M059J (cell line): ENCODE data around the gene YOD1. TPM values are rescaled to one million over a fixed set of nuclear protein-coding genes. Genes with fewer than 3 reads are reported as not detected.

ENCODE experiments used
- DNase-seq: peaks from one replicate; pipeline ENCODE4 v3.0.0-alpha.2; 2012; ENCODE audit warnings: low read depth
- total RNA-seq: library from RNA; depleted of rRNA; stranded (reverse); fragments of >200 nt; shearing (Covaris generic); gene quantifications from 2 replicates; pipeline ENCODE4 v1.2.3, GENCODE V29; 2014

The YOD1 gene
- total RNA-seq, 1 experiment from 2014 or later, result 6.0 TPM

- DNase-seq, result peak; percentile 92
Measured at GRCh38 chr1:207027206-207027777, 23.7 kb downstream of the YOD1 start.

DNA sequence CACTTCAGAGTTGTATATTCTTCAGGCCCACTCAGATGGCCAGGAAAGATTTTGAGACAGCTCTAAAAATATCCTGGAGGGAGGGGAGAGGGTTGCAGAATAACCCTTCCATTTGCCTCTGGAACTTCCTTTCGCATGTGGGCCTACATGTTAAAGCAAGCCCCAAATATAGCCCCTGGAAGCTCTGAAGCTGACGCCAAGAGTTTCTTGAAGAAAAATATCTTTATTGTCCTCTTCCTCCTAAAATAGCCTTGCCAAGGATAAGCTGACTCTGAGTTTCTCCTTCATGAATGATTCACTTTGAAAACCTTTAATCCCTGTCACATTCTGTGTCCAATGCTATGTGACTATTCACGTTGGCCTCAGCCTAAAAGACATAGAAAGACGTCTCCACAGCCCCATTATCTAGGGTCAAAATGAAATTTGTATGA, 24.9 kb downstream of the YOD1 start:
- peak; percentile 67 for DNase-seq

- peak; percentile 68 for DNase-seq
Measured at GRCh38 chr1:207025146-207025880, 25.7 kb downstream of the YOD1 start.

GRCh38 chr1:207024202-207025145, 26.5 kb downstream of the YOD1 start:
- DNase-seq, result no peak

DNA sequence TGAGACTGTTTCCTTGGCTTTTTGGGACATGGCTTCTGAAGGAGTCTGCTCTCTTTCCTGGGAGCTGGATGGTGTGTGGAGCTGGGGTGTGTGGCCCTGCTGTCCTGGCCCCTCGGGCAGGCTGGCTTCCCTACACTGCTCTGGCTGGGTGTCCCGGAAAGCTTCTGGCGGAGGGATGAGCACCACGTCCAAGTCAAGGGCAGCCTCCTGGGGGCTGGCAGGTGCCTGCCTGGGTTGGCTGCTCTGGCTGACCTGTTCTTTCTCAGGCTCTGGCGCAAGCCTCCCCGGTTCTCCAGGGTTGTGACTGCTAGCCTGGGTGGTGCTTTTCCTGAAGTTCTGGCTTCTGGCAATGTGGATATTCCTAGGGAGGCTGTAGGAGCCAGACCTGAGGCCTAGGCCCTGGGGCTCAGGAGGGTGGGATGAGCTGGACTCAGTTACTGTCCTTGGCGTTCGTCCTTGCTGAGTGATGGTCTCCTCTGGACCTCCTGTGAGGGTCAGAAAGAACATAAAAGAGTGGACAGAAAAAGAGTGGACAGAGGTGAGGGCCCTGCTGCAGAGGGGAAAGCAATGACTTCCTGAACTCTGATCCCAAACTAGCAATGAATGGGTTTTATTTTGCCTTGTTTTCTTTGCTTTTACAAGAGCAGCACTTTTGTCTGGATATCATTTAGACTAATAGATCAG, 27.9 kb downstream of the YOD1 start:
- DNase-seq, result no peak

DNA sequence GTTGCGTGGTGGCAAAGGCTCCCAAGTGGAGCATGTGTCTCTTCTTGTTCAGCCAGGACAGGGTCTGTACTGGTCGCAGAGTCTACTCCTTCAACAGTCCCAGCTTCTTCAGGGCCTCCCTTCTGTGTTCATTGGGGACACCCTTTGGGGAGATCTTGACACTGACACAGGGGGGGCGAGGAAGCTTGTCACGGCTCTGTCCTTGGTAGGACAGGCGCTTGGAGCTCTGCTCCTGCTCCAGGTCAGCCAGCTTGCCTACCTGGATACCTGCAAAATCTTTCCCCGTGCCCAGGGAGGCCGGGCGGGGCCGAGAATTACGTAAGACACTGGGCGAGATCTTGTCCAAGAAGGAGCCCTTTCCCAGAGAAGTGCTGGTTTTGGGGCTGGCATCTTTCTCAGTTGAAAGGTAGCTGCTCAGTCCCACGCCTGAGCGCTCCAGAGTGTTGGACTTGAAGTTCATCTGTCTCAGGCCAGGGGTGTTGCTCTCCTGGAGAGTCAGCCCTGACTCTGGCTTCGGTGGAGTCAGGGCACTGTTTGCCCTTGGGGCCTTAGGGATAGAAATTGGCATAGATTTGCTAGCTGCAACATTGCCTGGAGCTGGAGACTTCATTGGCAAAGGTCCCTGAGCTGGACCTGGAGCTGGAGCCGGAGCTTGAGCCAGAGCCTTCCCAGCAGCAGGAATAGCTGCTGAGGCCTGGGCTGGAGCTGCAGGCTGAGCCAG, 29.0 kb downstream of the YOD1 start:
- DNase-seq, result peak; percentile 36

GRCh38 chr1:207021139-207021861, 29.7 kb downstream of the YOD1 start:
- DNase-seq, result no peak

- DNase-seq, result no peak
Measured at GRCh38 chr1:207020709-207021107, 30.3 kb downstream of the YOD1 start.

- no peak for DNase-seq
Measured at GRCh38 chr1:207020065-207020708, 30.8 kb downstream of the YOD1 start.

- no peak for DNase-seq
Measured at GRCh38 chr1:207019661-207020060, 31.3 kb downstream of the YOD1 start.

- no peak for DNase-seq
Measured at GRCh38 chr1:207019161-207019560, 31.8 kb downstream of the YOD1 start.

DNA sequence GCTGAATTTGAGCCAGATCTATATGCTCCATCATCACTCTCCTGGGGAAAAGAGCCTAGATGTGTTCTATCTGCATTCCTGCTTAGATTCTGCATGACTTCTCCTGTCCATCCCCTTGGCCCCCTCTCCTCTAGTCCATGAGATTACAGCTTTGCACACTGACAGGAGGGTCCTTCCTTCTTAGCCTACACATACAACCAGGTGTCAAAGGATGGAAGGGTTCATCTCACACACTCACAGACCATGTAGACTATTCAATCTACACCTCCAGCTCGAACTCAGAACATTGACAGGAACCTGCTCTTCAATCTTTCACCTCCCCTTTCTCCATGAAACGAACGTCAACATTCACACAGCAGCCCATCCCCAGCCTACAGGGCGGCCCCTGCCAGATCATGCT, 32.3 kb downstream of the YOD1 start:
- DNase-seq, result no peak

GRCh38 chr1:207017615-207018559, 33.1 kb downstream of the YOD1 start:
- peak; percentile 64 for DNase-seq

DNA sequence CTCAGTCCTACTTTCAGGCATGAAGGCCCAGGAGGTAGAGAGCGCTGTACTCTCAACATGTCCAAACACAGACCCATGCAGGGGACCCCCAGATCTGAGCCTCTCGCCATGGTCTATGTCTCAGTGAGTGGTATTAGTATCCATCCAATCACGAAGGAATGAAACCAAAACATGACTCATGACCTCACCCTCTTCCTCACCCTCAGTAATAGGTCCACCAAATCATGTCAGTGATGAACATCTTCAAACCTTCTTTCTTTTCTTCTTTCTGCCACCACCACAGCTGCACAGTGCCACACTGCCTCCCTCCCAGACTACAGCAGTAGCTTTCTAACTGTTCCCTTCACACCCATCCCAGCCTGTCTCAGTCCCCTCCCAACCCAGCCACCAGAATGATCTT, 35.2 kb downstream of the YOD1 start:
- no peak for DNase-seq

DNA sequence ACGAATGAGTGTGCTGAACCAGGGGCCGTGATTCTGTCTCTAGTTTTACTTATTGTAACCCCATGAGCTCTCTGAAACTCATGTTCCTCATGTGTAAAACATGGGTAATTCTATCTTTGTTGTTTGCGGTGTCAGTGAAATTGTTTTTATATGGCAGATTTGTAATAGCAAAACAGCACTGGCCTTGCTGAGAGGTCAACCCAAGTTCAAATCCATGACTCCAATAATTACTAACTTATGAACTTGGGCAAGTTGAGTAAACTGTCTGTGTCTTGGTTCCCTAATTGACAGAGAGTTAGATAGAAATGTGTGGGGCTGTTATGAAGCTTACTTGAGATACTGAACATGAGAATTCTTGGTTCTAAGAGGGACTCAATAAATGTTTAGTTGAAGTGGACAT, 36.3 kb downstream of the YOD1 start:
- DNase-seq, result no peak

DNA sequence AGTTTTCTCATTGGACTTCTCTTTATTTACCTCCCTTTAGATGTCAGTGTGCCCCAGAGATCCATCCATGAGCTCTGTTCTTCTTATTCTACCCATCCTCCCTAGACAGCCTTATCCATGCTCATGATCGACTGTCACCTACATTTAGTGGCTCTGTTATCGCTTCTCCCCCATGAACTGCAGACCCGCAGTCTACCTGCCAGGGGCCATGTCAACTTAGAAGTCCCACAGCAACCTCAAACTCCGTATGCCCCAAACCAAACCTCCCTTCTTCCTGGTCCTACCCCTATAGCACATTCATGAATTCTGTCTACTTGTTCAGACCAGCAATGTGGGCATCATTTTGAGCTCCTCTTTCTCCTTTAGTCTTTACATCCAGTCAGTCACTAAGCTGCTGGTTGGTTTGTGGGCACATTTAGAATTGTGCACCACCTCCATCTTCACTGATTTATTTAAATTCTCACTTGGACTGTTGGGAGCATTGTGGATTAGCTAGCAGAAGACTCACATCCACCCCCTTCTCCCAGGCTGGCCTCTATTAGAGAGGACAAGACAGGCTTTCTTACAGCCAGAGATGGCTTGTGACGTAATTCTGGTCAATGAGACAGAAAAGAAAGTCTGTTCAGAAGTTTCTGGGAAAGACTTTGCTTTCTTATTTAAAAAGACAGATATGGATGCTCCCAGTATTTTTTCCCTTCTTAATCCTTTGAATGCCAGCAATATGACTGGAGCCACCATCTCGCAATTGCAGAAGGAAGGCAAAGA, 37.5 kb downstream of the YOD1 start:
- no peak for DNase-seq

- no peak for DNase-seq
Measured at GRCh38 chr1:207010726-207011125, 40.3 kb downstream of the YOD1 start.

- DNase-seq, result no peak
Measured at GRCh38 chr1:207009945-207010344, 41.1 kb downstream of the YOD1 start.
